OCI-LY1 (cell line): ENCODE measurements around the gene NTSR1.

Source experiments
- H2AFZ ChIP-seq: fragments of 200-600 bp; sonication (generic), shearing (Covaris generic); 2 replicates; pipeline ENCODE4 v1.6.0; 2014; ENCODE audit warnings: antibody characterized with exemption, mild to moderate bottlenecking, low read length
- H3F3A ChIP-seq: fragments of 200-600 bp; sonication (generic), shearing (Covaris generic); 2 replicates; pipeline ENCODE4 v1.6.0; 2014; ENCODE audit warnings: mild to moderate bottlenecking, antibody characterized with exemption, low read length, moderate library complexity; ENCODE audit not compliant: insufficient read depth
- H3K27ac ChIP-seq: fragments of 200-600 bp; sonication (generic); 2 replicates; pipeline ENCODE4 v1.5.1; 2014; ENCODE audit warnings: low read length, mixed run types, mild to moderate bottlenecking, low read depth; ENCODE audit not compliant: poor library complexity, severe bottlenecking
- H3K27me3 ChIP-seq: fragments of 200-600 bp; sonication (generic); 2 replicates; pipeline ENCODE4 v1.6.0; 2014; ENCODE audit warnings: antibody characterized with exemption, mild to moderate bottlenecking, low read length, moderate library complexity; ENCODE audit not compliant: insufficient read depth
- H3K36me3 ChIP-seq: fragments of 200-600 bp; sonication (generic); 2 replicates; pipeline ENCODE4 v1.6.1; 2014; ENCODE audit warnings: mild to moderate bottlenecking, antibody characterized with exemption, low read length, moderate library complexity, mixed read lengths; ENCODE audit not compliant: insufficient read depth
- H3K4me1 ChIP-seq: fragments of 200-600 bp; sonication (generic); 2 replicates; pipeline ENCODE4 v1.5.1; 2014; ENCODE audit warnings: mild to moderate bottlenecking, low read length, moderate library complexity; ENCODE audit not compliant: insufficient read depth, severe bottlenecking
- H3K4me2 ChIP-seq: fragments of 200-600 bp; sonication (generic), shearing (Covaris generic); 2 replicates; pipeline ENCODE4 v1.6.1; 2014; ENCODE audit warnings: low read length
- H3K4me3 ChIP-seq: fragments of 200-600 bp; sonication (generic); 2 replicates; pipeline ENCODE4 v1.5.1; 2014; ENCODE audit warnings: low read length, low read depth, mild to moderate bottlenecking, mixed read lengths; ENCODE audit not compliant: poor library complexity, severe bottlenecking
- H3K79me2 ChIP-seq: fragments of 200-600 bp; shearing (Covaris generic); 2 replicates; pipeline ENCODE4 v1.6.1; 2016; ENCODE audit warnings: mixed run types, low read length, mixed read lengths; ENCODE audit not compliant: insufficient read depth
- H3K9ac ChIP-seq: fragments of 200-600 bp; sonication (generic), shearing (Covaris generic); 2 replicates; pipeline ENCODE4 v1.6.1; 2014; ENCODE audit warnings: mild to moderate bottlenecking, low read length, mixed read lengths
- H3K9me2 ChIP-seq: fragments of 200-600 bp; sonication (generic), shearing (Covaris generic); 2 replicates; pipeline ENCODE4 v1.6.1; 2014; ENCODE audit warnings: low read depth, mild to moderate bottlenecking, low read length, mixed read lengths
- H3K9me3 ChIP-seq: fragments of 200-600 bp; shearing (Covaris generic); 2 replicates; pipeline ENCODE4 v1.6.1; 2014; ENCODE audit warnings: low read length, mixed read lengths
- H4K20me1 ChIP-seq: fragments of 200-600 bp; sonication (generic), shearing (Covaris generic); 2 replicates; pipeline ENCODE4 v1.6.0; 2016; ENCODE audit warnings: mild to moderate bottlenecking, low read length; ENCODE audit not compliant: insufficient read depth
- EZH2 ChIP-seq: fragments of 200-600 bp; sonication (generic), shearing (Covaris generic); IDR thresholded peaks from 2 replicates; pipeline ENCODE4 v1.8.0; 2017; ENCODE audit warnings: borderline replicate concordance, mixed run types, mild to moderate bottlenecking, antibody characterized with exemption, low read length, moderate library complexity, mixed read lengths
- TF ChIP-seq, protein P1 (sequence below): fragments of 200-600 bp; sonication (generic), shearing (Covaris generic); IDR thresholded peaks from 2 replicates; pipeline ENCODE4 v1.5.1; 2017; ENCODE audit warnings: mild to moderate bottlenecking, antibody characterized with exemption, low read length, moderate library complexity, mixed read lengths

NTSR1 gene

DNA sequence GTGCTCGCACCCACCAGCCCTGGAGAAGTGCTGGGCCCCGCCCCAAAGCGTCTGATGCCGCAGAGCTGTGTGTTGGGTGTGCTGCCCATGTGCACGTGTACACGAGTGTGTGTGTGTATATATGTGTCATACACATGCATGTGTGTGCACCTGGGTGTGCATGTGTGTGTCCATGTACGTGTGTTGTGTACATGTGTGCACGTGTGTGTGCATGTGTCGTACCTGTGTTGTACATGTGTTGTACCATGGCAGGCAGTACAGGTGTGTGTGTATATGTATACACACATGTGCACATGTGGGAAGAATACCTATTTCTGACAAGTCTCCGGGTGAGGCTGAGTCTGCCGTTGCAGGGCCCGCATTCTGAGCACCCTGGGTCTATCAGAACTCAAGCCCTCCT lies 81.4 kb downstream of the NTSR1 start:
- 0 out of 2 replicates have a peak, but pooled peaks cover 8% of the 10 kb centered on the region for H3K27me3 ChIP-seq
- H3K9me3 ChIP-seq, result no peaks in the 10 kb centered on the region
- no peak overlapping the region for H3K4me2 ChIP-seq
- H3K9ac ChIP-seq, result no peak overlapping the region
- no peak overlapping the region for H3K27ac ChIP-seq
- no peaks in the 10 kb centered on the region for H3K9me2 ChIP-seq
- H3K4me1 ChIP-seq, result peaks cover 16% of the 10 kb centered on the region
- no peaks in the 10 kb centered on the region for H3K79me2 ChIP-seq
- H3K4me3 ChIP-seq, result no peak overlapping the region
- H4K20me1 ChIP-seq, result no peaks in the 10 kb centered on the region
- no peaks in the 10 kb centered on the region for H3F3A ChIP-seq
- H3K36me3 ChIP-seq, result no peaks in the 10 kb centered on the region
- H2AFZ ChIP-seq, result no peak overlapping the region
- TF ChIP-seq EZH2, result no peak
- TF ChIP-seq, protein P1, sequence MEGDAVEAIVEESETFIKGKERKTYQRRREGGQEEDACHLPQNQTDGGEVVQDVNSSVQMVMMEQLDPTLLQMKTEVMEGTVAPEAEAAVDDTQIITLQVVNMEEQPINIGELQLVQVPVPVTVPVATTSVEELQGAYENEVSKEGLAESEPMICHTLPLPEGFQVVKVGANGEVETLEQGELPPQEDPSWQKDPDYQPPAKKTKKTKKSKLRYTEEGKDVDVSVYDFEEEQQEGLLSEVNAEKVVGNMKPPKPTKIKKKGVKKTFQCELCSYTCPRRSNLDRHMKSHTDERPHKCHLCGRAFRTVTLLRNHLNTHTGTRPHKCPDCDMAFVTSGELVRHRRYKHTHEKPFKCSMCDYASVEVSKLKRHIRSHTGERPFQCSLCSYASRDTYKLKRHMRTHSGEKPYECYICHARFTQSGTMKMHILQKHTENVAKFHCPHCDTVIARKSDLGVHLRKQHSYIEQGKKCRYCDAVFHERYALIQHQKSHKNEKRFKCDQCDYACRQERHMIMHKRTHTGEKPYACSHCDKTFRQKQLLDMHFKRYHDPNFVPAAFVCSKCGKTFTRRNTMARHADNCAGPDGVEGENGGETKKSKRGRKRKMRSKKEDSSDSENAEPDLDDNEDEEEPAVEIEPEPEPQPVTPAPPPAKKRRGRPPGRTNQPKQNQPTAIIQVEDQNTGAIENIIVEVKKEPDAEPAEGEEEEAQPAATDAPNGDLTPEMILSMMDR, result no peak

DNA sequence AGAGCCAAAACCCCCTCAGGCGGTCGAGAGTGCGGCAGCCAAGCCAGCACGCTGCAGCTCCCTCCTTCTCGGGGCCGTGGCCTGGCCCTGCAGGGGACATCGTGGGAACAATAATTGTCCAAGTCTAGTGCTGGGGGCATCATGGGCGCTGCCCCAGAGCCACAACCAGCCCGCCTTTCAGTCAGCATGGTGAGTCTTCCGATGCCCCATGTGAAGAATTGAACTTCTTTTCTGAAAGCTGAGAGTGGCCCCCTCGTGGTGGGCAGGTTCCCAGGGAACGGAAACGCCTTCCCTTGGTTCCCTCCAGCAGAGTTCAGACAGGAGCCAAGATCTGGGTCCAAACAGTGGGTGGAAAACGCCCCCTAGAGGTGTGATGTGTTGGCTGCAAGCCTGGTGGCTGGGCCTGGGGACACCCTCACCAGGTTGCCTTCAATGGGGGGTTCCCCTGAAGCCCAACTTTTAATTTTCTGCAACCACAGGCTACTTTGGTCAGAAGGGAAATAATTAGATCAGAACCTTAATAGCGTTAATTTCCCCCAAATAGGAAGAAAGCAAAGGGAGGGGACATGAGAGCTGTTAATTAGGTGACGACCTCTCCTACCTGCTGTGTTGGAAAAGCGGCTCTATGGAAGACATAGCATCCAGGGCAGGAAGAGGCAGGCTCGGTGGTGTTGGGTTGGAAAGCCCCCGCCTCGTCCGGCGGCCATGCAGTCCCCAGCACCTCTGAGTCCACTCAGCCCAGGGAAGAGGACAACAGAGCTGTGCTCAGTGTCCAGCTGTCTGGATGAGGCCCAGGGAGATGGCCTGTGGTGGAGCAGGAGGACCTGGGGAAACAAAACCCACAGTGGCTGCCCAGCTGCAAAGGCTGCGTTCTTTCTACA lies 82.9 kb downstream of the NTSR1 start:
- Histone ChIP-seq H3K27ac (no peak overlapping the region), H3K9ac (no peak overlapping the region), H3F3A (no peaks in the 10 kb centered on the region), H3K4me1 (peaks cover 24% of the 10 kb centered on the region), H3K4me3 (no peak overlapping the region), H3K27me3 (0 out of 2 replicates have a peak, but pooled peaks cover 8% of the 10 kb centered on the region), H3K9me2 (no peaks in the 10 kb centered on the region), H3K4me2 (no peak overlapping the region), H3K79me2 (no peaks in the 10 kb centered on the region), H3K36me3 (no peaks in the 10 kb centered on the region), H3K9me3 (no peaks in the 10 kb centered on the region), H4K20me1 (no peaks in the 10 kb centered on the region), H2AFZ (no peak overlapping the region)
- TF ChIP-seq EZH2, result no peak
- TF ChIP-seq, protein P1, result peak; percentile 98

DNA sequence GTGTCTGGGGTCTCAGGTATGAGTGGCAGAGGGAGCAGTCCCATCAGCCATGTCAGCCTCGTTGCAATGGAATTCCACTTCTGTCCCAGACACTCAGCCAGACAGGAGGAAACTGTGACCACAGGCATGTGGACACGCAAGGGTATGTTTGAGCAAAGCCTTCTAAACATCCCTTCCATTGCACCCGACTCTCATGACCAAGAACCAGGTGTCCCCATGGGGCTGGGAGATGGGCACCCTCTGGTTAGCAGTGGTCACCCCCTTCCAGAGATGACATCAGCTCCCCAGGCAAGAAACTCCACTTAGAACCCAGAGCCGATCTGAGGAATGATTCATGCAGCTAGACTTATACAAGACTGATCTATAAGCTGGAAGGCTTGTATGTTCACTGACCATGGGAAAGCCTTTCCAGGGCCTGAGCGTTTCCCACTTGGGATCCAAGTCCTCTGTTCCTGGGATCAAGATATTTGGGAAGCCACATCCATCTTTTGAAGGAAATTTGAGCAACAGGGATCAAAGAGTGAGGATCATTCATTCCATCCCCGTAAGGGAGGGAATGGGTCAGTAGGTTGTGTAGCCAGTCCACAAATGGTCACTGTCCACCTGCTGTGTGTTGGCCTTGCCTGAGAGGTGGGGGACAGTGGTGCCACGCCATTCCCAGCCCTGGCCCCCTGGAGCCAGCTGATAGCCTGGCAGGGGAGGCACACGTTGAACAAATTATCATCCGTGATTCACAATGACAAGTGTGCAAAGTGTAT lies 83.7 kb downstream of the NTSR1 start:
- H3K4me3 ChIP-seq, result no peak overlapping the region
- H3K4me2 ChIP-seq, result no peak overlapping the region
- 0 out of 2 replicates have a peak, but pooled peaks cover 8% of the 10 kb centered on the region for H3K27me3 ChIP-seq
- no peak overlapping the region for H3K9ac ChIP-seq
- H2AFZ ChIP-seq, result no peak overlapping the region
- no peaks in the 10 kb centered on the region for H4K20me1 ChIP-seq
- no peaks in the 10 kb centered on the region for H3F3A ChIP-seq
- H3K9me2 ChIP-seq, result no peaks in the 10 kb centered on the region
- peaks cover 29% of the 10 kb centered on the region for H3K4me1 ChIP-seq
- no peaks in the 10 kb centered on the region for H3K36me3 ChIP-seq
- no peaks in the 10 kb centered on the region for H3K9me3 ChIP-seq
- TF ChIP-seq, protein P1, result no peak
- TF ChIP-seq EZH2, result no peak
- no peaks in the 10 kb centered on the region for H3K79me2 ChIP-seq
- no peak overlapping the region for H3K27ac ChIP-seq
